Gastrocnemius medialis (tissue), 4 donors: ENCODE data around the gene EPHB2.

Experiments
- POLR2A ChIP-seq, 2 donors: fragments of 450-650 bp; IDR thresholded peaks; one replicate each; pipeline ENCODE4 v1.6.1; 2017; ENCODE audit warnings: antibody characterized with exemption in 2 of 2, mild to moderate bottlenecking in 2 of 2, moderate library complexity in 2 of 2
- TF ChIP-seq, protein P1 (sequence below), 5 experiments: fragments of 450-650 bp in 3 of 5; fragments of 200-600 bp in 2 of 5; sonication (generic) in 2 of 5; IDR thresholded peaks in 4 of 5; conservative IDR thresholded peaks in 1 of 5; 1 replicate in 4 of 5; 2 replicates in 1 of 5; pipeline ENCODE4 v1.5.1; 2016 to 2019; ENCODE audit warnings: antibody characterized with exemption in 5 of 5, mild to moderate bottlenecking in 3 of 5, moderate library complexity in 3 of 5

DNA sequence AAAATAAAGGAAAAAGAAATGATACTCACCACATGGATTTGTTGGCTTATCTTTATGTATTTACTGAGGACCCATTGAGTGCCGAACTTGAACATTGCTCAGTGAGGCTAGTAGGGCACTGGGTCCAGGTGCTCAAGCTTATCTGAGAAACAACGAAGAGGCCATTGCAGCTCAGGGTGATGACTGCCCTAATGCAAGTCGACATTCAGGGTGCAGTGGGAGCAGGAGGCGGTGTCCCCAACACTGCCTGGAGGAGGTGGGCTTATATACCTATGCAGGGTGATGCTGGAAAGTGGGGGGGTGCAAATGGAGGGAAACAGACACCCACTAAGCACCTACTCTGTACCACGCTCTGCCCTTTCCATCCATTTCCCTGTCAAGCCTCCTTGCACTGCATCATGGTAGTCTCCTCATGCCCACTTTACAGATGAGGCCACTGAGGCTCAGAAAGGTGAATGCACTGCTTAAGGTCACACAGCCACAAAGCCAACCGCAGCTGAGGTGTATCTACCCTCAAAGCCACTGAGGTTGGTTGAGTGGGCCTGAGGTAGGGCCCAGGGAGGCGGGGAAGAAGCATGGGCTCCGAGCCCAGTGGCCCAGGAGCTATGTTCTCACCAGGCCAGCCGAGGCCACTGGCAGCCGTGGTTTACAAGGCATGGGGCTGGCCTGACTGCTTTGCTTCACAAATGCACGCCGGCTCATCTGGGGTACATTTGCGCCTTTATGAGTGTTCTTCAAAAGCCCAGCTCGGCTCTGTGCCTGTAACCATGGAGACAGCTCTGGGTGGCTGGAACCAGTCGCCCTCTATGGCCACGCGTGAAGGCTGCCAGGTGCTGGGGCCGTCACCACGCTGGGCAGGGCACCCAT, 103.8 kb downstream of the EPHB2 start:
- TF ChIP-seq, protein P1, sequence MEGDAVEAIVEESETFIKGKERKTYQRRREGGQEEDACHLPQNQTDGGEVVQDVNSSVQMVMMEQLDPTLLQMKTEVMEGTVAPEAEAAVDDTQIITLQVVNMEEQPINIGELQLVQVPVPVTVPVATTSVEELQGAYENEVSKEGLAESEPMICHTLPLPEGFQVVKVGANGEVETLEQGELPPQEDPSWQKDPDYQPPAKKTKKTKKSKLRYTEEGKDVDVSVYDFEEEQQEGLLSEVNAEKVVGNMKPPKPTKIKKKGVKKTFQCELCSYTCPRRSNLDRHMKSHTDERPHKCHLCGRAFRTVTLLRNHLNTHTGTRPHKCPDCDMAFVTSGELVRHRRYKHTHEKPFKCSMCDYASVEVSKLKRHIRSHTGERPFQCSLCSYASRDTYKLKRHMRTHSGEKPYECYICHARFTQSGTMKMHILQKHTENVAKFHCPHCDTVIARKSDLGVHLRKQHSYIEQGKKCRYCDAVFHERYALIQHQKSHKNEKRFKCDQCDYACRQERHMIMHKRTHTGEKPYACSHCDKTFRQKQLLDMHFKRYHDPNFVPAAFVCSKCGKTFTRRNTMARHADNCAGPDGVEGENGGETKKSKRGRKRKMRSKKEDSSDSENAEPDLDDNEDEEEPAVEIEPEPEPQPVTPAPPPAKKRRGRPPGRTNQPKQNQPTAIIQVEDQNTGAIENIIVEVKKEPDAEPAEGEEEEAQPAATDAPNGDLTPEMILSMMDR (IDR thresholded peaks at IDR 0.05 in 4 of 5, conservative IDR thresholded peaks at IDR 0.05 in 1 of 5): no peak
- no peak for TF ChIP-seq POLR2A (IDR thresholded peaks at IDR 0.05)
